HG03457 (cell line): ENCODE data around the gene AIFM3.

ENCODE experiments used
- ATAC-seq: cut with Tn5 transposase; IDR thresholded peaks from one replicate; pipeline ENCODE4 v1.9.1; 2021; ENCODE audit warnings: moderate number of reproducible peaks; ENCODE audit not compliant: unreplicated experiment

The AIFM3 gene

DNA sequence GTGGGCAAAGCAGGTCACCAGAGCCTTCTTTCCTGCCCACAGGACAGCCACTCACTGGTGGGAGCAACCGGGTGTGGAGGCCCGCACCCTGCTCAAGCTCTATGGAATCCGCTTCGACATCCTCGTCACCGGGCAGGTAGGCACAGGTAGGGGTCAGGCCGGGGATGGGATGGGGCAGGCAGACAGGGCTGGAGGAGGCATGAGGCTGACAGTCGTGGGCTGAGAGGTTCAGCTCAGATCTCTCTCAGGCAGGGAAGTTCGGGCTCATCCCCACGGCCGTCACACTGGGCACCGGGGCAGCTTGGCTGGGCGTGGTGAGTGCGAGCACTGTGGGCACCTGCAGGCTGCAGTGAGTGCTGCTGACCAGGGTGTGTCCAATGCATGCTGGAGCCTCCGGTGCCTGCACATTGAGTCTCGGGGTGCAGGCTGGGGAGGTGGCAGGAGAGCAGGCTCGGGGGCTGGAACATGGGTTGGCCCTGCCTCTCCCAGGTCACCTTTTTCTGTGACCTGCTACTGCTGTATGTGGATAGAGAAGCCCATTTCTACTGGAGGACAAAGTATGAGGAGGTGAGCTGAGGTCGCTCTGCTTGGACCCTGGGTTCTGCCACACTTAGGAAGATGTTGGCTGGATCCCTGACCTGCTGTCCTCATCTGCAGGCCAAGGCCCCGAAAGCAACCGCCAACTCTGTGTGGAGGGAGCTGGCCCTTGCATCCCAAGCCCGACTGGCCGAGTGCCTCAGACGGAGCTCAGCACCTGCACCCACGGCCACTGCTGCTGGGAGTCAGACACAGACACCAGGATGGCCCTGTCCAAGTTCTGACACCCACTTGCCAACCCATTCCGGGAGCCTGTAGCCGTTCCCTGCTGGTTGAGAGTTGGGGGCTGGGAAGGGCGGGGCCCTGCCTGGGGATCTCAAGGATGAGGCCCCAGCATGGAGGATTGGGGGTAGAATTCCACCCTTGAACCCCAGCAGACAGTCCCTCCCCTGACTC is 59.0 kb downstream of the AIFM3 start:
- no peak for ATAC-seq

DNA sequence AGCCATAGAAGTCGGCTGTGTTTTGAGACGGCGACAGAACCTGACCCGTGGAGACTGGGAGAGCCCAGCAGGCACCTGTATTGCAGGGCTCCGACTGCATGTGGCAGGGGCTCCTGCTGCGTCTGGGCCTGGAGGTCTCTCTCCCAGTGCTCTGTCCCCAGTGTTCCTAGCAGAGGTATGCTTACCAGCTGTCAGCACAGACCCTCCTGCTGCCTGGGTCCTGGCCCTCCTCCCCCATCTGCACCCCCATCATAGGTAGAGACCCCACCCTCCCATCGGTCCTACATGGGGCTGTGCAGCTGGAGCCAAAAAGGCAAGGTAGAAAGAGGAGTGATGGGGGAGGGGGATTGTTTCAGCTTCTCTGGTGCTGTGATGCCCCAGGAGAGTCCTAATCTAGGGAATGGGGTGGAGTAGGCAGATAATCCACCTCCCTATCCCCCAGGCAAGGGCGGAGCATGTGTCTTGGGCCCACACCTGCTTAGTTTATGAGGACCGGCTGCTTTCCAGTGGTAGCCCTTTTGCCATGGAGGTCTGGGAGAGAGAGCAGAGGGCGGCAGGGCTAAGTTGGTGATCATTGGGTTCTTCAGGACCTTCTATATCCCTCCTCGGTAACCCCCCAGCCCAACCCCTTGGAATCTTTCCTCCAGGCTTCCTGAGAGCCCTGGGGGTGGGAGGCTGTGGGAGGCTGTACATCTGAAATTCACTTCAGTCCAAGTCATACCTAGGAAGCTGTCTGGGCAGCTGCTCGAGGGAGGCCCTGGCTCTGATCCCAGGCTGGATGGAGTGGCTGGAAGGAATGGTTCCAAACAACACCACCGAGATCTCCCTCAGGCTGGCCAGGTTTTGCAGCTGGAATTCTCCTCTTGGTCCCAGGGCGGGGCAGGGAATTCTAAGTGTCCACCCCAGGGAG is 60.0 kb downstream of the AIFM3 start:
- ATAC-seq: no peak

DNA sequence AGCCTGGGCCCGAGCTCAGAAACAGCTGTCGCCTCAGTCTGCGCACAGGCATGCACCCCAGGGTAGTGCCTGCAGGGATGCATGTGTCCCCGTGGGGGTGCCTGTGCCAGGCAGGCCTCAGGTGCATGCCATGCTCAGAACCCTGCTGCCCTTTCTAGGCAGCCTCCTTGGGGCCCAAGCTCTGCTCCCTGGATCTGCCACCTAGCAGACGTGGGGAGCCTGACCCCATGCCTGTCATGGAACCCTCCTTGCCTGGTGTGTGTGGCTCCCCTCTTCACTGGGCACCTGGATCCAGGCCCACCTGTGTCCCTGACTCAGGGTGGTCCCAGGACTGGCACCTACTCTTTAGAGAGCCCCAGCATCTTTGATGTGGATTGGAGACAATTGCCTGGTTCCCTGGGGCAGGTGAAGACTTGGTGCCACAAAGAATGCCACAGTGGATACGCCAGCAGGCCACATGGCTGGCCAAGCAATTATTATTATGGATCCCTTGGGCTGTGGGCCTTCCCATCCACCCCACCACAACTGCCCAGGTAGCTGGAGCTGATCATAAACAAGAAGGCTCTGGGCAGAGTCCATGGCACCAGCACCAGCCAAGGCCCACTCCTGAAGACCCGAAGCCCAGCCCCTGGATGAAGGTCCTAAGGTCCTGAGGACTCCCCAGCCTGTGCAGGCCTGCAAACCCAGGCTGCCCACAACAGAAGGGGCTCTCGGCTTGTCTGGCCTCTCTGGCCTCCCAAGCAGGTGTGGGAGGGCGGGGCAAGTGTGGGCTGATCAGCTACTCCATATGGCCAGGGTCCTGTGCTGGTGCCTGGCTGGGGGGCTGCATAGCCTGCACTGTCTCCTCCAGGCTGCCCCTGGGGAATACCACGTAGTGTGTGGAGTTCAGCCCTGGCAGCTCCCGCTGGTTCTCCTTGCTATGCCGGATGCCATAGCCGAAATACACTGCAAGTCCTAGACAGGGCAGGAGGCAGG is 61.5 kb downstream of the AIFM3 start:
- no peak for ATAC-seq

DNA sequence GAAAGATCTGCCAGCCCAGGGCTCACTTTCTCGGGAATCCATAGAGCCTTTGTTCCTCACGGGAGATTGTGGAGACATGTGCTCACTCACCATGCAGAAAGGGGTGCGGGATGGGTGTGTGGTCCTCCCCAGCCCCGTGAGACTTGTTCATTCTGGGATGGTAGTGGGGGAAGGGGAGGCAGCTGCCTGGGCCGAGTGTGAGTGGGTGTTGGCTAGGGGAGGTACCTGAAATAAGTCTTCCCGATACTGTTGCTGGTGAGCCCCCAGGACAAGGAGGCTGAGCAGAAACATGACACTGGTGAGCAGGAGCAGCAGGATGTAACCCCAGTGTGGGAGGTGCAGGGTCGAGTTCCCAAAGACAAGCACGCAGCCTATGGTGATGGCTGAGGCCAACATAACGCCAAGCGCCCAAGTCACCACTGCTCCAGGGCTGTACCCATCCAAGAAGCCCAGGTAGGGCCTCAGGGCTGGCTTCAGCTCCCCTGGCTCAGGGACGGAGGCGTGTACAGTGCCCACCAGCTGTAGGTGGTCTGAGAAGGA is 62.5 kb downstream of the AIFM3 start:
- ATAC-seq: no peak

DNA sequence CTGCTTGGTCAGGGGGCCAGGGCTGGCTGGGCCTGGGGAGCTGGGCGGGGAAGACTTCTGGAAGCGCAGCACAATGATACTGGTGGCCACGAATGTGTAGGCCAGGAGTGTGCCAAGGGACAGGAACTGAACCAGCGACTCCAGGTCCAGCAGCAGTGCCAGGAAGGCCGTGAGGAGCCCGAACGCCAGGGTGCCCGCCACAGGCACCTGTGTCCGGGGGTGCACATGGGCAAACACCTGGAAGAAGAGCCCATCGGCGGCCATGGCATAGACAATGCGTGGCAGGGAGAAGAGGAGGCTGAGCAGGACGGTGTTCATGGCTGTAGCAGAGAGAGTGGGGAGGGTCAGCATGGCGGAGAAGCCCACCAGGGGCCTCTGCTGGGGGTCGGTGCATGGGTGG is 63.0 kb downstream of the AIFM3 start:
- ATAC-seq: no peak
